Cardiac fibroblast (primary cell): Measurements from ENCODE around the gene PKP2.

Experiments
- DNase-seq, 2 donors: peaks; one replicate each; pipeline versions ENCODE4 v3.0.0 to v3.0.0-alpha.2; 2010; ENCODE audit warnings: low read depth in 2 of 2
- H3K4me3 ChIP-seq, 2 donors: replicated peaks in 1 of 2; 1 replicate in 1 of 2; 2 replicates in 1 of 2; pipeline ENCODE4 v1.5.1; 2011; ENCODE audit warnings: low read depth in 2 of 2, low read length in 2 of 2, mild to moderate bottlenecking in 2 of 2, moderate library complexity in 1 of 2
- TF ChIP-seq, protein P1 (sequence below): IDR thresholded peaks from one replicate; pipeline ENCODE4 v1.5.1; 2011; ENCODE audit warnings: low read depth, mild to moderate bottlenecking, low read length, inconsistent platforms

Gene PKP2

DNA sequence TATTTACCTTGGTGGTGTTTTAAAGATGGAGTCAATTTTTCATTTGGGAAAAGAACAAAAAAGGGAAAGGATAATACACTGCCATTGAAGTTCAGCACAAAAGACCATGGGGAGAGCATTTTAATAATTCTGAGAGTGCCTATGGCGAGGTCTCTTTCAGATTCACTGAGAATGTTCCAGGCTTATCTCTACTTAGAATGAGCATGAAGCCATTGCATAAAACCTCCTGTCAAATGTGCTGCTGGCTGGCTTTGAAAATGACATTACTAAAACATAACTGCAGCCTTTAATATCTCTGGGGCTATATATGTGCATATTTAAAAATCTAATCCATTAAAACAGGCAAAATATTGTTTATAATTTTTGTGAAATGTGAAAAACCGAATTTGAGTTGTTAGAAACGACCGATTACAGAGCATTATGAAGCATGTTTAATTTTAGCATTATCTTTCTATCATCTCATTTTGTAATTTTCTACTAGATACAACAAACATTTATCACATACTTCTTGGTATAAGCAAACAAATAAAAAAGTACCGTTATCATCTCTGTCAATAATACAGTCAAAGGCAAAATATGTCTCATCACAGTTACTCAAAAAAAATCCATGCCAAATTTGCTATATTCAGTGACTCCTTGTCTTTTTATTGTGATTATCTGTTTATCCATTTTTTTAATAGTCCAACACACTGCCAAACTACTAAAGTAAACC is 95.2 kb downstream of the PKP2 start:
- no peak overlapping the region for H3K4me3 ChIP-seq
- no peak for DNase-seq
- TF ChIP-seq, protein P1, sequence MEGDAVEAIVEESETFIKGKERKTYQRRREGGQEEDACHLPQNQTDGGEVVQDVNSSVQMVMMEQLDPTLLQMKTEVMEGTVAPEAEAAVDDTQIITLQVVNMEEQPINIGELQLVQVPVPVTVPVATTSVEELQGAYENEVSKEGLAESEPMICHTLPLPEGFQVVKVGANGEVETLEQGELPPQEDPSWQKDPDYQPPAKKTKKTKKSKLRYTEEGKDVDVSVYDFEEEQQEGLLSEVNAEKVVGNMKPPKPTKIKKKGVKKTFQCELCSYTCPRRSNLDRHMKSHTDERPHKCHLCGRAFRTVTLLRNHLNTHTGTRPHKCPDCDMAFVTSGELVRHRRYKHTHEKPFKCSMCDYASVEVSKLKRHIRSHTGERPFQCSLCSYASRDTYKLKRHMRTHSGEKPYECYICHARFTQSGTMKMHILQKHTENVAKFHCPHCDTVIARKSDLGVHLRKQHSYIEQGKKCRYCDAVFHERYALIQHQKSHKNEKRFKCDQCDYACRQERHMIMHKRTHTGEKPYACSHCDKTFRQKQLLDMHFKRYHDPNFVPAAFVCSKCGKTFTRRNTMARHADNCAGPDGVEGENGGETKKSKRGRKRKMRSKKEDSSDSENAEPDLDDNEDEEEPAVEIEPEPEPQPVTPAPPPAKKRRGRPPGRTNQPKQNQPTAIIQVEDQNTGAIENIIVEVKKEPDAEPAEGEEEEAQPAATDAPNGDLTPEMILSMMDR: no peak

DNA sequence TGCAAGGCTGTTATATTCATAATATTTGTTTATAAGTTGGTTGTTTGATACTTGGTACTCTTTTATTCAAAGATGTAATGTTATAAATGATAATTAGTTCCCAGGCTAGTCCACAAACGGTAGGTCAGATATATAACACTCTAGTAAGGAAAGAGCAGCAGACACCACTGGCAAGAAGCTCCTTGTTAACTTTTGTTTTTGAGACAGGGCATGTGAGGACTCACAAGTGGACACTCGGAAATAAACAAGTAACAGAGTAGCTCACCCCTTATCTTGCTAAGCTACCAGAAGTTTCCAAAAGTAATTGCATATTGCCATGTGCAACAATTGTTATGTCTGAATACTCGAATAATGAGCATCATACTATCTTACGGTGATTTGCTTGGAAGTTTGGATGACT is 102.3 kb downstream of the PKP2 start:
- TF ChIP-seq, protein P1: no peak

DNA sequence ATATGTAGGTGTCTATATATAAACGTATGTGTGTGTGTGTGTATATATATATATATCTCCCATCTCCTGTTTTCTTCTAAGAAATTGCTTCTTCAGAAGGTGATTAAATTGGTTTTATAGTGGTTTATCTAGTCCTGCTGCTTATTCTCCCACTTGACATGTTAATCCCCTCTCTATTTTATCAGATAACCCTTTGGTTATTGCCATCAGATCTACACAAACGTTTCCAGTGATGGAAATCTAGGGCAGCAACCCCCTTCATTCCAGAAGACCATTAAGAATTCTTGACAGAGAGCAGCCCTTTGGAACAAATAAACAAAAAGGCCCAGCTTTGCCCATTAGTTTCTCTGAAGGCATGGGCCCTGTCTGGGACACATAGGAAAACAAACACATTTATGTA is 106.7 kb downstream of the PKP2 start:
- no peak for DNase-seq
- no peak overlapping the region for H3K4me3 ChIP-seq
- TF ChIP-seq, protein P1: no peak

More for the DNA sequence above, 102.3 kb downstream of the PKP2 start:
- H3K4me3 ChIP-seq: no peak overlapping the region
- no peak for DNase-seq

DNA sequence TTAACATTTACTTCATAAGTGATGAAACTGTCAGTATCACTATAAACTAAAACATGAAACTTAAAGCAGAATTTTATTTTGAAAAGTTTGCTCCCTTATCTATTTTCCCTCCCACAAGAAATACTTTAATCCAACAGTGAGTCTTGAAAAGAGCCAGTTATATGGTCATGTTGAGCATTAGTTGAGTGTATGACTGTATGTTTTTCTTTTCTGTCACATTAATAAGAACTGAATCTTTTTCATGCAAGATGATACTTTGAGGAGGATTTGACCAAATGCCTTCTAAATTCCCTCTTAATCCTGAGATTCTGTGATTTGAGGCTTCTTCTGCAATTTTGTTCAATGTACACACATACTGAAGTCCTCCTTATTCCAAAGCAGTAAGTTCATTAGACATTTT is 107.1 kb downstream of the PKP2 start:
- no peak for DNase-seq
- TF ChIP-seq, protein P1: no peak

DNA sequence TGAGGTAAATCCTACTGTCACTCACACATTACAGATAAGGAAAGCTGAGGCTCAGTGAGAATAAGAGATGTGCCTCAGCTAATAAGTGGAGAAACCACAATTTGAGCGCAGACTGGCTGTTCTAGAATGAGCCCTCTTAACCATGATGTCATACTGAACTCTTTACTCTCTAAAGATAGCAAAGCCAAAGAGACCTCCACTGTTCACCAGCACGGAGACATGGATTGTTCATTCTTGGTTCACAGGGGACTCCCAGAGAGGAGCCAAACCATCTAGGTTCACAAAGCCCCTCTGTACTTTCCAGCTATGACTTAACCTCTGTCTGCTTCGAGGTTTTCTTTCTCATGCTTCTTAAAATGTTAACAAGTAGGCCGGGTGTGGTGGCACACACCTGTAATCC is 108.2 kb downstream of the PKP2 start:
- no peak overlapping the region for H3K4me3 ChIP-seq
- no peak for DNase-seq
- TF ChIP-seq, protein P1: no peak

More for the DNA sequence above, 107.1 kb downstream of the PKP2 start:
- H3K4me3 ChIP-seq: no peak overlapping the region

DNA sequence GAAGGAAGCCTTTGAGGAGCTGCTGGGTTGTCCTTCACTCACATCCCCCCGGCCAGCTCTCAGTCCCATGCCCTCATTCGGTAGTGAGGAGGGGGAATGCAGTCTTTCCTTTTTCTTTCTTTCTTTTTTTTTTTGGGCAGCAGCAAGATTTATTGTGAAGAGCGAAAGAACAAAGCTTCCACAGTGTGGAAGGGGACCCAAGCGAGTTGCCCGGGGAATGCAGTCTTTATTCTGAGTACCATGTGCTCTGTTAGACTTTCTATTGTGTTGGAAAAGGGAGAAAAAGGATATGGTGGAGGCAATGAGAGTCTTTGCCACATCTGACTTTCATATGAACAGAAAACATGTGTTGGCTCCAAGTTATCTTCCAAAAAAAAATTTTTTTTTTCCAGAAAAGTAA is 111.0 kb downstream of the PKP2 start:
- TF ChIP-seq, protein P1: no peak
- DNase-seq: no peak
- no peak overlapping the region for H3K4me3 ChIP-seq

DNA sequence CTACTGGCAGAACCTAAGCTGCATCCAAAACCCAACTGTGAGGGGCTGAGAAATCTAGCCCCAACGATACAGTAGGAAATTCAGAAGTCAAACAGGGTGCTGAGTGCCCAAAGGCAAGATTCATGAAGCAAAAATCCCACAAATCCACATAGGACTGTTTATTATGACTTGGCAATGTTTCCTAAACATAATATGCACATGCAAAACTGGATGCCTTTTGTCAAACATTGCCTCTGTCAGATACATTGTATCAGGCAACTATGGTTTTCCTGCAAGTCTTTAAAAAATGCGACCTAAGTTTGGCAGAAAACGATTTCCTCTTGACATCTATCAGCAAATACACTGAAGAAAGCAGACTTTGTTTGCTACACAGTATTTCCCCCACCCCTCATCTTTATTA is 113.5 kb downstream of the PKP2 start:
- TF ChIP-seq, protein P1: no peak
- no peak for DNase-seq
- H3K4me3 ChIP-seq: no peak overlapping the region
